Neutrophil (primary cell): ENCODE measurements around the gene SLC39A3.
A peak's percentile ranks its signal among the peaks of the same experiment; 100 is the strongest.

Source experiments
- H3K27ac ChIP-seq: fragments of 200-600 bp; sonication (generic); 2 replicates; pipeline ENCODE4 v1.5.1; 2016; ENCODE audit warnings: mild to moderate bottlenecking, moderate library complexity
- H3K27me3 ChIP-seq: fragments of 200-600 bp; sonication (generic); 2 replicates; pipeline ENCODE4 v1.6.0; 2016; ENCODE audit warnings: mild to moderate bottlenecking
- H3K36me3 ChIP-seq: fragments of 200-600 bp; sonication (generic); 2 replicates; pipeline ENCODE4 v1.5.1; 2017
- H3K4me1 ChIP-seq, 2 experiments: fragments of 200-600 bp in 1 of 2; sonication (generic) in 1 of 2; 1 replicate in 1 of 2; 2 replicates in 1 of 2; pipeline versions ENCODE4 v1.5.1 to v1.6.1; 2013 to 2016; ENCODE audit warnings: low read depth in 1 of 2, low read length in 1 of 2, mild to moderate bottlenecking in 1 of 2, moderate library complexity in 1 of 2; ENCODE audit not compliant: control insufficient read depth in 1 of 2, insufficient read depth in 1 of 2
- H3K4me3 ChIP-seq, 2 experiments: fragments of 200-600 bp in 1 of 2; sonication (generic) in 1 of 2; 1 replicate in 1 of 2; 2 replicates in 1 of 2; pipeline ENCODE4 v1.5.1; 2013 to 2016; ENCODE audit warnings: low read depth in 1 of 2, low read length in 1 of 2, mild to moderate bottlenecking in 1 of 2, moderate library complexity in 1 of 2
- H3K9me3 ChIP-seq: fragments of 200-600 bp; sonication (generic); 2 replicates; pipeline ENCODE4 v1.5.1; 2016
- TF ChIP-seq, protein P1 (sequence below): fragments of 200-600 bp; sonication (generic); IDR thresholded peaks from 2 replicates; pipeline ENCODE4 v1.5.1; 2016; ENCODE audit warnings: antibody characterized with exemption

SLC39A3 gene, protein sequence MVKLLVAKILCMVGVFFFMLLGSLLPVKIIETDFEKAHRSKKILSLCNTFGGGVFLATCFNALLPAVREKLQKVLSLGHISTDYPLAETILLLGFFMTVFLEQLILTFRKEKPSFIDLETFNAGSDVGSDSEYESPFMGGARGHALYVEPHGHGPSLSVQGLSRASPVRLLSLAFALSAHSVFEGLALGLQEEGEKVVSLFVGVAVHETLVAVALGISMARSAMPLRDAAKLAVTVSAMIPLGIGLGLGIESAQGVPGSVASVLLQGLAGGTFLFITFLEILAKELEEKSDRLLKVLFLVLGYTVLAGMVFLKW

DNA sequence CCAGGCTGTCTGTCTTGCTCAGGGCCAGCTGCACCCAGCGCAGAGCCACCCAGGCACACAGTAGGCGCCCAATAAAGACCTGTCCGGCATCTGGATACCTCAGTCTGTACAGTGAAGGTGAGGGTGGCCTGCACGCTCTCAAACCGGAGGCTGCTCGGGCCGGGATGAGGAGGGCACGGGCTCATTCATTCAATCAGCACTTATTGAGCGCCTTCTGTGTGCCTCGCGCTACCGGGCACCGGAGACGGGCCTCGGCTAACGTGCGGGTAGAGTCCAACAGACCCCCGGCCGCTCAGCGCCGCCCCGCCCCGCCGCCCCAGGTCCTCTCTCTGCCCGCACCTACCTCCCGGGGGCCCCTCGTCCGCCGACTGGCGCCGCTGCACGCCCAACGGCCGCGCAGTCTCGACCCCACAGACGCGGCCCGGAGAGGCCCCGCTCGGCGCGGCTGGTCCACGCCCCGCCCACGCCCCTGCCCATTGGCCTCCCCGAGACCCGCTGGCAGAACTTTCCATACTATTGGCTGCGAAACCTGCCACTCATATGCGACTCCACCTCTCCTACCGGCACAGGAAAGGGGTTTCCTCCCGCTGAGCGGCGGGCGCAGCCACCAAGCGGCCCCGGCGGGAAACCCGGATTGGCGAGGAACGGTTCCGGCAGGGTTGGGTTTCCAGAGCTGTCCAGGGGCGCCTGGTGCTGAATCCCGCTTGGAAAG is at the start of gene SLC39A3:
SLC39A3 (minus strand) TSS at position 416 of the 712 bp plus-strand sequence. CDS start 2,760 bp downstream, outside the sequence.
- H3K4me3 ChIP-seq = peak within 1 kb of the TSS; percentile 70 to 80
- H3K4me1 ChIP-seq = peaks cover 37 to 42% of the 10 kb centered on the region in 2 experiments
- H3K9me3 ChIP-seq = no peaks in the 10 kb centered on the region
- H3K36me3 ChIP-seq = peaks cover 8% of the 10 kb centered on the region
- H3K27me3 ChIP-seq = peaks cover 46% of the 10 kb centered on the region
- peak within 1 kb of the TSS; percentile 60 for H3K27ac ChIP-seq
- TF ChIP-seq, protein P1, sequence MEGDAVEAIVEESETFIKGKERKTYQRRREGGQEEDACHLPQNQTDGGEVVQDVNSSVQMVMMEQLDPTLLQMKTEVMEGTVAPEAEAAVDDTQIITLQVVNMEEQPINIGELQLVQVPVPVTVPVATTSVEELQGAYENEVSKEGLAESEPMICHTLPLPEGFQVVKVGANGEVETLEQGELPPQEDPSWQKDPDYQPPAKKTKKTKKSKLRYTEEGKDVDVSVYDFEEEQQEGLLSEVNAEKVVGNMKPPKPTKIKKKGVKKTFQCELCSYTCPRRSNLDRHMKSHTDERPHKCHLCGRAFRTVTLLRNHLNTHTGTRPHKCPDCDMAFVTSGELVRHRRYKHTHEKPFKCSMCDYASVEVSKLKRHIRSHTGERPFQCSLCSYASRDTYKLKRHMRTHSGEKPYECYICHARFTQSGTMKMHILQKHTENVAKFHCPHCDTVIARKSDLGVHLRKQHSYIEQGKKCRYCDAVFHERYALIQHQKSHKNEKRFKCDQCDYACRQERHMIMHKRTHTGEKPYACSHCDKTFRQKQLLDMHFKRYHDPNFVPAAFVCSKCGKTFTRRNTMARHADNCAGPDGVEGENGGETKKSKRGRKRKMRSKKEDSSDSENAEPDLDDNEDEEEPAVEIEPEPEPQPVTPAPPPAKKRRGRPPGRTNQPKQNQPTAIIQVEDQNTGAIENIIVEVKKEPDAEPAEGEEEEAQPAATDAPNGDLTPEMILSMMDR = peak; percentile 58

DNA sequence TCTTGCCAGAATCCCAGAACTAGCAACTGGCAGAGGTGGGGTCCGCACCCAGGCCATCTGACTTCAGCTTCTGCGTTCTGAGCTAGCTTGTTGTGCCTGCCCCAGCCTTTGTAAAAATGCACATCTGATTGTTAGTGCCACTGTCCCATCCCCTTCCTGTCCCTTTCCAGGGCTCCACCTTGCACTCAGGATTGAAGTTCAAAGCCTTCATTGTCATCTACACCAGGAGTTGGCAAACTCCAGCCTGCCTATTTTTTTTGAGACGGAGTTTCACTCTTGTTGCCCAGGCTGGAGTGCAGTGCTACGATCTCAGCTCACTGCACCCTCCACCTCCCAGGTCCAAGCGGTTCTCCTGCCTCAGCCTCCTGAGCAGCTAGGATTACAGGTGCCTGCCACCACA is 48.4 kb upstream of the SLC39A3 start:
- TF ChIP-seq, protein P1 = no peak
- H3K4me3 ChIP-seq = no peak overlapping the region
- peaks cover 13% of the 10 kb centered on the region for H3K36me3 ChIP-seq
- H3K27me3 ChIP-seq = no peaks in the 10 kb centered on the region
- peaks cover 25 to 29% of the 10 kb centered on the region in 2 experiments for H3K4me1 ChIP-seq
- H3K9me3 ChIP-seq = no peaks in the 10 kb centered on the region
- H3K27ac ChIP-seq = no peak overlapping the region

DNA sequence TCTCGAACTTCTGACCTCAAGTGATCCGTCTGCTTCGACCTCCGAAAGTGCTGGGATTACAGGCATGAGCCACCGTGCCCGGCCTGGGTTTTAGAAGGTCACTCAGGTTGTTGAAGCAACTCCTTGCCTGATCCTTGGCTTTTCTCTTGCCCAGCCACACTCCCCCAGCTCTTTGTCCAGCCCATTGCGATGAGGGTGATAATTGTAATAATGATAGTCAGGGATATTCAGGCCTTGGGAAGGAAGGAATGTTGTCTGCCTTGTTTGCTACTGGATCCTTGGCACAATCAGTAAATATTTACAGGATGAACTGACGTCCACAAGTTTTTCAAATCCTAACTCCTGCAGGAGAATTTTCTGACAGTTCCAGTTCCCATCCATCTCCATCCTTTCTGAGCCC is 47.3 kb upstream of the SLC39A3 start:
- no peak overlapping the region for H3K27ac ChIP-seq

DNA sequence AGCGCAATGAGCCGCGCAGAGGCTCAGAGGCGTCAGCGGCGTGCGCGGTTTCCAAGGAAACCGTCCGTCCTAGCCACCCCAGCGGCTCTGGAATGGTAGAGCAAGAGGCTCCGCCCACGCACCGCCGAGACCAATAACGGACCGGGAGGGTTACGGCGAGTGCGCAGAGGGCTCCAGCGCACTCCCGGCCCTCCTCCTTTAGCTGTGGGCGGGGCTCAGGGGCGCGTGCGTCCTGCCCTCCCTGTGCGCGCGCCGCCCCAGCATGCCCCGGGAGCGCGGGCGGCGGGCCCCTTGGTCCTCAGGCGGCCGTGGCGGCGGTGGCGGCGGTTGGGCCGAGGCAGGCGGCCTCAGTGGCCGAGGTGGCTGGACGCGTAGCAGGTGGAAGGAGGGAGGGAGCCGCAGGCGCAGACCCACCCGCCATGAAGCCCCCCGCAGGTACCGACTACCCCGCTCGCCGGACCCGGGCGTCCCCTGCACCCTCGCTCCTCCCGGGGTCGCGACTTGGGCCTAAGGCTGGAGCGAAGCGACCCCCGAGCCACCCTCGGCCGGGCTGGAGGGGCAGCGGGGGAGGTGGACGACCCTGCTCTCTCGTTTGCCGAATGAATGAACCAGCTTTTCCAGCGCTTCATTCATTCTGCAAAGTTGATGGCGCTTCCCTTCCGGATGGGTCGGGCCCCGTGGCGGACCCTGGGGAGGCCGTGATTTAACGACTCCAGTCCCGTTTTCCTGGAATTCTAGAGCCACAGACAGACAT is 45.6 kb upstream of the SLC39A3 start, which contains the start of gene THOP1:
THOP1 (plus strand) TSS at position 260 of the 754 bp plus-strand sequence; CDS start at position 420, 160 bp downstream.
- TF ChIP-seq, protein P1 = peak; percentile 64
- H3K9me3 ChIP-seq = no peaks in the 10 kb centered on the region
- H3K27ac ChIP-seq = peak within 1 kb of the TSS; percentile 81
- H3K36me3 ChIP-seq = peaks cover 3% of the 10 kb centered on the region
- peak within 1 kb of the TSS; percentile 75 to 79 for H3K4me3 ChIP-seq
- H3K4me1 ChIP-seq = peaks cover 36 to 38% of the 10 kb centered on the region in 2 experiments
- no peaks in the 10 kb centered on the region for H3K27me3 ChIP-seq

More for the DNA sequence above, 47.3 kb upstream of the SLC39A3 start:
- H3K27me3 ChIP-seq = no peaks in the 10 kb centered on the region
- H3K4me1 ChIP-seq = peaks cover 32 to 36% of the 10 kb centered on the region in 2 experiments
- H3K36me3 ChIP-seq = peaks cover 13% of the 10 kb centered on the region
- TF ChIP-seq, protein P1 = no peak
- no peaks in the 10 kb centered on the region for H3K9me3 ChIP-seq
- no peak overlapping the region for H3K4me3 ChIP-seq

DNA sequence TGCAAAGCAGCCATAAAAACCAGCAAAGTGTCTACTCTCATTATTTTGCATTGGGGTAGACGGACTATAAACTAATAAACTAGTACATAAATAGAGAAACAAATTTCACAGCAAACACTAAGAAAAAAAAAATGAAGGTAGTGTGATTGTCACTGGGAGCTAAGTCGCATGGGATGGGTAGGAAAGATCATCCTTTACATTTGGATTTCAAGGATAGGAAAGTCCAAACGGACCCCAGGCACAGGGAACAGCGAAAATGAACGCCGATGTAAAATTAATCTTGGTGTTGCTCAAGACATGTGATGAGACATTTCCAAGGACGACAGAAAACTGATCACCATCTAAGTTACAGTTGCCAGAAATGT is 43.9 kb upstream of the SLC39A3 start:
- Histone ChIP-seq H3K36me3 (peaks cover 5% of the 10 kb centered on the region), H3K4me3 (peak overlapping the region; percentile 78 to 96), H3K27me3 (no peaks in the 10 kb centered on the region), H3K9me3 (no peaks in the 10 kb centered on the region), H3K27ac (peak overlapping the region; percentile 76), H3K4me1 (peaks cover 36 to 38% of the 10 kb centered on the region in 2 experiments)
- TF ChIP-seq, protein P1 = no peak
